Left colon (tissue), 2 donors: Measurements from ENCODE around the gene VAV2. TPM values are rescaled to one million over a fixed set of nuclear protein-coding genes. Genes with fewer than 3 reads are reported as not detected.

ENCODE experiments used
- ATAC-seq: fragments of 200-7000 bp; cut with Tn5 transposase; one replicate; pipeline ENCODE4 v1.9.1; 2020; ENCODE audit warnings: mild to moderate bottlenecking, moderate library complexity
- DNase-seq, 2 donors: peaks; one replicate each; pipeline ENCODE4 v3.0.0-alpha.2; 2020
- intact Hi-C, 2 donors: fragments of 100-400 bp; cut with DNase I in 1 of 2; cut with micrococcal nuclease in 1 of 2; formaldehyde crosslinking; loops; one replicate each; pipeline versions ENCODE4 v1.11.2 to v1.14.0; 2022; cut with DNase I, micrococcal nuclease
- total RNA-seq, 2 donors: library from RNA; stranded (reverse); fragmentation: NEBNext Ultra II Directional; extraction: Animal tissue kit (Norgen Biotek cat#: 25700); gene quantifications; one replicate each; pipeline ENCODE4 v1.2.1, GENCODE V29; 2021
- donor health status: DM: no; HTN: no; CAD: no.
- donor health status: DM: yes; HTN: yes; CAD: no.

Gene VAV2
- total RNA-seq, 2 donors from 2014 or later: 29.6 to 43.2 TPM

GRCh38 chr9:133825555-133826218 is 166.4 kb downstream of the VAV2 start:
- ATAC-seq: no peak
- intact Hi-C loops: no loop called here
- DNase-seq: no peak

GRCh38 chr9:133824802-133825186 is 167.3 kb downstream of the VAV2 start:
- ATAC-seq: no peak
- intact Hi-C loops: no loop called here
- no peak for DNase-seq

- DNase-seq (no peak), ATAC-seq (no peak)
- intact Hi-C loops: no loop called here
Measured at GRCh38 chr9:133824106-133824801, 167.9 kb downstream of the VAV2 start.

GRCh38 chr9:133823189-133824105 is 168.7 kb downstream of the VAV2 start:
- DNase-seq: no peak
- no peak for ATAC-seq
- intact Hi-C loops: no loop called here

- intact Hi-C loops: no loop called here
- ATAC-seq (no peak), DNase-seq (no peak)
Measured at GRCh38 chr9:133822430-133823065, 169.6 kb downstream of the VAV2 start.

- no peak for DNase-seq
- no peak for ATAC-seq
- intact Hi-C loops: no loop called here
Measured at GRCh38 chr9:133821601-133822429, 170.3 kb downstream of the VAV2 start.

GRCh38 chr9:133819923-133820322 is 172.2 kb downstream of the VAV2 start:
- no peak for DNase-seq
- ATAC-seq: no peak
- intact Hi-C loops: no loop called here

- intact Hi-C loops: no loop called here
- peak; percentile 89 for ATAC-seq
- DNase-seq: no peak
Measured at GRCh38 chr9:133818444-133818843, 173.7 kb downstream of the VAV2 start.

GRCh38 chr9:133815781-133816180 is 176.3 kb downstream of the VAV2 start:
- ATAC-seq: no peak
- intact Hi-C loops: no loop called here

GRCh38 chr9:133814586-133815208 is 177.4 kb downstream of the VAV2 start:
- no peak for ATAC-seq
- no peak for DNase-seq
- intact Hi-C loops: no loop called here

More at GRCh38 chr9:133815781-133816180, 176.3 kb downstream of the VAV2 start:
- DNase-seq: no peak

GRCh38 chr9:133813749-133814585 is 178.2 kb downstream of the VAV2 start:
- DNase-seq (no peak), ATAC-seq (no peak)
- intact Hi-C loops: no loop called here

- DNase-seq: no peak
- no peak for ATAC-seq
- intact Hi-C loops: no loop called here
Measured at GRCh38 chr9:133812941-133813748, 179.0 kb downstream of the VAV2 start.

GRCh38 chr9:133812077-133812868 is 179.9 kb downstream of the VAV2 start:
- ATAC-seq (no peak), DNase-seq (no peak)
- intact Hi-C loops: no loop called here

- DNase-seq (no peak), ATAC-seq (no peak)
- intact Hi-C loops: no loop called here
Measured at GRCh38 chr9:133811471-133811870, 180.7 kb downstream of the VAV2 start.

GRCh38 chr9:133810556-133811195 is 181.4 kb downstream of the VAV2 start:
- intact Hi-C loops: no loop called here
- no peak for ATAC-seq
- DNase-seq: no peak
